HG03175 (cell line): ENCODE measurements around the gene GJA9.

Experiments
- ATAC-seq: cut with Tn5 transposase; IDR thresholded peaks from one replicate; pipeline ENCODE4 v1.9.1; 2021; ENCODE audit warnings: mild to moderate bottlenecking, moderate library complexity; ENCODE audit not compliant: unreplicated experiment

Gene GJA9

GRCh38 chr1:38832370-38832734 lies 49.0 kb downstream of the GJA9 start:
- ATAC-seq: no peak

- ATAC-seq: no peak
These were observed 49.5 kb downstream of the GJA9 start for GRCh38 chr1:38831731-38832369.

- ATAC-seq: no peak
These were observed 52.0 kb downstream of the GJA9 start for GRCh38 chr1:38829368-38829767.

- no peak for ATAC-seq
These were observed 54.1 kb downstream of the GJA9 start for GRCh38 chr1:38827318-38827717.

- no peak for ATAC-seq
These were observed 54.5 kb downstream of the GJA9 start for GRCh38 chr1:38826886-38827285.

- ATAC-seq: no peak
These were observed 55.1 kb downstream of the GJA9 start for GRCh38 chr1:38826262-38826661.
